ENCODE results near the gene ZFYVE19. TPM values are rescaled to one million over a fixed set of nuclear protein-coding genes. Genes with fewer than 3 reads are reported as not detected.

Gene ZFYVE19
- total RNA-seq, 1 experiment from 2014 or later = 32.6 TPM

- CTCF ChIA-PET = interaction anchor here (0.6 kb wide), 3 partner anchors 22 to 110 kb away, joined by 4 to 8 read pairs (median 6); no protein-coding TSS in a partner anchor
- Histone ChIP-seq H3F3A (ENCODE audit: insufficient read depth, low read depth) (peaks cover 32% of the 10 kb centered on the region), H2AFZ (no peak overlapping the region), H3K4me1 (replicated peaks; ENCODE audit: insufficient read depth) (peaks cover 38% of the 10 kb centered on the region), H3K36me3 (ENCODE audit: low read depth) (no peaks in the 10 kb centered on the region), H3K4me3 (no peak overlapping the region), H3K4me2 (no peak overlapping the region), H3K79me2 (ENCODE audit: low read depth) (no peaks in the 10 kb centered on the region), H3K27me3 (ENCODE audit: insufficient read depth, low read depth) (no peaks in the 10 kb centered on the region), H3K9me3 (ENCODE audit: insufficient read depth, low read depth) (no peaks in the 10 kb centered on the region), H3K9me2 (ENCODE audit: insufficient read depth) (no peaks in the 10 kb centered on the region), H4K20me1 (ENCODE audit: insufficient read depth) (no peaks in the 10 kb centered on the region), H3K27ac (no peak overlapping the region)
- DNase-seq = no peak
- no TSS peak for BruUV-seq (replicated peaks)
- intact Hi-C loops (cut with micrococcal nuclease; ENCODE audit: unreplicated experiment) = no loop called here
- TF ChIP-seq, protein P1, sequence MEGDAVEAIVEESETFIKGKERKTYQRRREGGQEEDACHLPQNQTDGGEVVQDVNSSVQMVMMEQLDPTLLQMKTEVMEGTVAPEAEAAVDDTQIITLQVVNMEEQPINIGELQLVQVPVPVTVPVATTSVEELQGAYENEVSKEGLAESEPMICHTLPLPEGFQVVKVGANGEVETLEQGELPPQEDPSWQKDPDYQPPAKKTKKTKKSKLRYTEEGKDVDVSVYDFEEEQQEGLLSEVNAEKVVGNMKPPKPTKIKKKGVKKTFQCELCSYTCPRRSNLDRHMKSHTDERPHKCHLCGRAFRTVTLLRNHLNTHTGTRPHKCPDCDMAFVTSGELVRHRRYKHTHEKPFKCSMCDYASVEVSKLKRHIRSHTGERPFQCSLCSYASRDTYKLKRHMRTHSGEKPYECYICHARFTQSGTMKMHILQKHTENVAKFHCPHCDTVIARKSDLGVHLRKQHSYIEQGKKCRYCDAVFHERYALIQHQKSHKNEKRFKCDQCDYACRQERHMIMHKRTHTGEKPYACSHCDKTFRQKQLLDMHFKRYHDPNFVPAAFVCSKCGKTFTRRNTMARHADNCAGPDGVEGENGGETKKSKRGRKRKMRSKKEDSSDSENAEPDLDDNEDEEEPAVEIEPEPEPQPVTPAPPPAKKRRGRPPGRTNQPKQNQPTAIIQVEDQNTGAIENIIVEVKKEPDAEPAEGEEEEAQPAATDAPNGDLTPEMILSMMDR (conservative IDR thresholded peaks at IDR 0.05) = no peak
- TF ChIP-seq EZH2 (IDR thresholded peaks at IDR 0.05; ENCODE audit: low read depth) = no peak
- POLR2A ChIA-PET (ENCODE audit: unreplicated experiment) = no interaction called here
These were observed 24.0 kb downstream of the ZFYVE19 start for GRCh38 chr15:40830884-40831283.

DNA sequence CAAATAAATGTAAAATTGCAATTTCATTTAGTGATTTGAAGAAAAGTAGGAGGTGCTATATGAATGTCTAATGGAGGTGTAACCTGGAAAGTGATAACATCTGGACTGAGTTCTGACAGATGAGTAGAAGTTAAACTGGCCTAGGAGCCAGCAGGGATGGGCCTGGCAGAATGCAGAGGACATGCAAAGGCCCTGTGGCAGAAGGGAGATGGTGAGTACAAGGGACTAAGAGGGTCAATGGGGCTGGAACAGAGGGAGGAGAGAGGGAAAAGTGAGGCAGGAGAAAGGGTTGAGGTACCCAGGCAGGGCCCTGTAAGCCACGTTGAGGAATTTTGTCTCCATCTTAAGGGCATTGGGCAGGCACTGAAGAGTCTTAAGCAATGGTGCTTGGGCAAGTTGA, 25.0 kb downstream of the ZFYVE19 start:
- ChIA-PET POLR2A (ENCODE audit: unreplicated experiment) (no interaction called here), CTCF (no interaction called here)
- TF ChIP-seq, protein P1 (conservative IDR thresholded peaks at IDR 0.05) = no peak
- no peak for TF ChIP-seq EZH2 (IDR thresholded peaks at IDR 0.05; ENCODE audit: low read depth)
- Histone ChIP-seq H3K4me1 (replicated peaks; ENCODE audit: insufficient read depth) (peaks cover 31% of the 10 kb centered on the region), H4K20me1 (ENCODE audit: insufficient read depth) (no peaks in the 10 kb centered on the region), H3K4me2 (no peak overlapping the region), H3K4me3 (no peak overlapping the region), H3K9me2 (ENCODE audit: insufficient read depth) (no peaks in the 10 kb centered on the region), H3K27ac (no peak overlapping the region), H3K79me2 (ENCODE audit: low read depth) (no peaks in the 10 kb centered on the region), H2AFZ (no peak overlapping the region), H3K36me3 (ENCODE audit: low read depth) (no peaks in the 10 kb centered on the region), H3F3A (ENCODE audit: insufficient read depth, low read depth) (peaks cover 25% of the 10 kb centered on the region), H3K9me3 (ENCODE audit: insufficient read depth, low read depth) (no peaks in the 10 kb centered on the region), H3K27me3 (ENCODE audit: insufficient read depth, low read depth) (no peaks in the 10 kb centered on the region)
- BruUV-seq (replicated peaks) = no TSS peak
- intact Hi-C loops (cut with micrococcal nuclease; ENCODE audit: unreplicated experiment) = no loop called here
- no peak for DNase-seq

DNA sequence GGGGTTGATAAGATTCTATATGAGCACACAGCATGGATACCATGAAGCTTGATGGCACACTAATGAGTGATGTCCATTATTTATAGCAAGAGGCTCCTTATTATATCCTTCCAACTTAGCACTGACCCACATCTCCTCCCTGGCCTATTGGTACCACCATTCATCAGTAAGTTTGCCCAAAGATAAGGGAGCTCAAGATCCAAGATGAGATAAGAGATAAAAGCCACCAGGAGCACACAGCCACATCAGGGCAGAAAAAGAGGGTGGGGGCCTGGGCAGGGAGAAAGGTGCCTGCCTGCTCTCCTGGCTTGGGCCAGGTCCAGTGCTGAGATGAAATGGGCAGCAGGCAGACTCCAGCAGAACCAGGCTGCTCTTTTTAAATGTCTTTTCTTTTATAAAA, 26.0 kb downstream of the ZFYVE19 start:
- no peak overlapping the region for H3K4me3 ChIP-seq
- H4K20me1 ChIP-seq (ENCODE audit: insufficient read depth) = no peaks in the 10 kb centered on the region
- intact Hi-C loops (cut with micrococcal nuclease; ENCODE audit: unreplicated experiment) = no loop called here
- POLR2A ChIA-PET (ENCODE audit: unreplicated experiment) = no interaction called here
- CTCF ChIA-PET = interaction anchor here (0.6 to 0.7 kb wide), 2 partner anchors 29 to 62 kb away, joined by 6 to 10 read pairs; no protein-coding TSS in a partner anchor
- no peak overlapping the region for H2AFZ ChIP-seq
- DNase-seq = no peak
- no peaks in the 10 kb centered on the region for H3K27me3 ChIP-seq (ENCODE audit: insufficient read depth, low read depth)
- no peaks in the 10 kb centered on the region for H3K36me3 ChIP-seq (ENCODE audit: low read depth)
- no peaks in the 10 kb centered on the region for H3K9me2 ChIP-seq (ENCODE audit: insufficient read depth)
- no peak overlapping the region for H3K27ac ChIP-seq
- peaks cover 15% of the 10 kb centered on the region for H3F3A ChIP-seq (ENCODE audit: insufficient read depth, low read depth)
- TF ChIP-seq, protein P1 (conservative IDR thresholded peaks at IDR 0.05) = no peak
- no peak for TF ChIP-seq EZH2 (IDR thresholded peaks at IDR 0.05; ENCODE audit: low read depth)
- peaks cover 20% of the 10 kb centered on the region for H3K4me1 ChIP-seq (replicated peaks; ENCODE audit: insufficient read depth)
- H3K79me2 ChIP-seq (ENCODE audit: low read depth) = no peaks in the 10 kb centered on the region
- BruUV-seq (replicated peaks) = no TSS peak
- no peak overlapping the region for H3K4me2 ChIP-seq
- H3K9me3 ChIP-seq (ENCODE audit: insufficient read depth, low read depth) = no peaks in the 10 kb centered on the region
